Mesenchymal stem cell (in vitro differentiated cells and primary cell): ENCODE results near the gene HCRTR1.

ENCODE experiments used
- DNase-seq: peaks from one replicate; pipeline ENCODE4 v3.0.0-alpha.2; 2013
- H2AFZ ChIP-seq: one replicate; pipeline ENCODE4 v1.6.1; 2013; ENCODE audit warnings: low read depth, mild to moderate bottlenecking, control low read depth, inconsistent platforms, low read length, moderate library complexity
- H2AK5ac ChIP-seq: 2 replicates; pipeline ENCODE4 v1.6.1; 2013; ENCODE audit warnings: low read length, moderate library complexity, mild to moderate bottlenecking, inconsistent platforms; ENCODE audit not compliant: severe bottlenecking
- H2BK120ac ChIP-seq: one replicate; pipeline ENCODE4 v1.6.1; 2013; ENCODE audit warnings: low read depth, mild to moderate bottlenecking, inconsistent platforms, low read length, moderate library complexity
- H2BK12ac ChIP-seq, 2 experiments: one replicate each; pipeline ENCODE4 v1.6.1; 2013; ENCODE audit warnings: inconsistent platforms in 2 of 2, low read length in 2 of 2, mild to moderate bottlenecking in 2 of 2, moderate library complexity in 2 of 2, control low read depth in 1 of 2
- H2BK15ac ChIP-seq: one replicate; pipeline ENCODE4 v1.6.1; 2013; ENCODE audit warnings: mild to moderate bottlenecking, low read depth, inconsistent platforms; ENCODE audit not compliant: poor library complexity, severe bottlenecking
- H2BK5ac ChIP-seq: 2 replicates; pipeline ENCODE4 v1.6.1; 2013; ENCODE audit warnings: low read depth, mild to moderate bottlenecking, low read length, control low read depth, inconsistent platforms; ENCODE audit not compliant: poor library complexity, severe bottlenecking
- H3K14ac ChIP-seq, 2 experiments: one replicate each; pipeline ENCODE4 v1.6.1; 2013; ENCODE audit warnings: inconsistent platforms in 2 of 2, low read length in 2 of 2, control low read depth in 1 of 2, mild to moderate bottlenecking in 1 of 2, moderate library complexity in 1 of 2
- H3K18ac ChIP-seq, 2 experiments: one replicate each; pipeline ENCODE4 v1.6.1; 2013; ENCODE audit warnings: inconsistent platforms in 2 of 2, low read length in 2 of 2, control low read depth in 1 of 2, low read depth in 1 of 2, mild to moderate bottlenecking in 1 of 2
- H3K23ac ChIP-seq, 2 experiments: one replicate each; pipeline ENCODE4 v1.6.1; 2013; ENCODE audit warnings: inconsistent platforms in 2 of 2, low read length in 2 of 2, mild to moderate bottlenecking in 2 of 2, moderate library complexity in 2 of 2, control low read depth in 1 of 2
- H3K27ac ChIP-seq: 2 replicates; pipeline ENCODE4 v1.5.1; 2013; ENCODE audit warnings: mild to moderate bottlenecking, moderate library complexity, low read length, control low read depth, inconsistent platforms; ENCODE audit not compliant: poor library complexity, severe bottlenecking
- H3K27me3 ChIP-seq, 2 experiments: 2 replicates each; pipeline versions ENCODE4 v1.6.1 to v1.7.0; 2013; ENCODE audit warnings: low read length in 2 of 2, mild to moderate bottlenecking in 2 of 2, moderate library complexity in 2 of 2, control low read depth in 1 of 2, inconsistent platforms in 1 of 2; ENCODE audit not compliant: control insufficient read depth in 1 of 2, insufficient read depth in 1 of 2
- H3K36me3 ChIP-seq, 2 experiments: 2 replicates each; pipeline versions ENCODE4 v1.6.1 to v1.7.0; 2013; ENCODE audit warnings: low read length in 2 of 2, control low read depth in 1 of 2, inconsistent platforms in 1 of 2, low read depth in 1 of 2, mild to moderate bottlenecking in 1 of 2; ENCODE audit not compliant: insufficient read depth in 2 of 2, control insufficient read depth in 1 of 2
- H3K4ac ChIP-seq, 2 experiments: one replicate each; pipeline ENCODE4 v1.6.1; 2013; ENCODE audit warnings: inconsistent platforms in 2 of 2, low read length in 2 of 2, mild to moderate bottlenecking in 2 of 2, moderate library complexity in 2 of 2, control low read depth in 1 of 2, low read depth in 1 of 2
- H3K4me1 ChIP-seq: 2 replicates; pipeline ENCODE4 v1.6.1; 2013; ENCODE audit warnings: low read depth, low read length, control low read depth; ENCODE audit not compliant: control insufficient read depth, insufficient read depth
- H3K4me2 ChIP-seq: 2 replicates; pipeline ENCODE4 v1.6.1; 2013; ENCODE audit warnings: low read length, mild to moderate bottlenecking, inconsistent platforms; ENCODE audit not compliant: poor library complexity, severe bottlenecking
- H3K4me3 ChIP-seq, 2 experiments: 2 replicates each; pipeline versions ENCODE4 v1.5.1 to v1.7.0; 2013; ENCODE audit warnings: low read length in 2 of 2, mild to moderate bottlenecking in 2 of 2, control low read depth in 1 of 2, low read depth in 1 of 2; ENCODE audit not compliant: insufficient read depth in 1 of 2
- H3K79me1 ChIP-seq: replicated peaks from 2 replicates; pipeline ENCODE4 v1.6.1; 2013; ENCODE audit warnings: mild to moderate bottlenecking, control low read depth, low read length, inconsistent platforms; ENCODE audit not compliant: poor library complexity, severe bottlenecking
- H3K9ac ChIP-seq: 2 replicates; pipeline ENCODE4 v1.7.0; 2013; ENCODE audit warnings: mild to moderate bottlenecking, low read length, moderate library complexity
- H3K9me3 ChIP-seq: 2 replicates; pipeline ENCODE4 v1.7.0; 2013; ENCODE audit warnings: mild to moderate bottlenecking, low read length; ENCODE audit not compliant: control insufficient read depth
- H4K8ac ChIP-seq: one replicate; pipeline ENCODE4 v1.6.1; 2013; ENCODE audit warnings: inconsistent platforms, mild to moderate bottlenecking, low read length, moderate library complexity
- H4K91ac ChIP-seq: one replicate; pipeline ENCODE4 v1.6.1; 2013; ENCODE audit warnings: mild to moderate bottlenecking, low read length, inconsistent platforms
- WGBS: methylation state at CpG from one replicate; pipeline ENCODE4 v1.1.7; 2013; ENCODE audit warnings: mixed read lengths; 5-methylcytosine and 5-hydroxymethylcytosine counted together

The HCRTR1 gene

GRCh38 chr1:31642897-31643296 is 25.4 kb downstream of the HCRTR1 start:
- Histone ChIP-seq H3K36me3 (peaks cover 5% of the 10 kb centered on the region in 2 experiments), H3K14ac (no peak overlapping the region), H2BK12ac (no peak overlapping the region), H3K23ac (no peak overlapping the region), H3K27ac (no peak overlapping the region), H2BK120ac (no peak overlapping the region), H2BK5ac (no peak overlapping the region), H2AFZ (no peak overlapping the region), H3K27me3 (no peaks in the 10 kb centered on the region), H2AK5ac (no peak overlapping the region), H3K4ac (no peak overlapping the region), H3K4me3 (no peak overlapping the region), H3K9ac (no peak overlapping the region), H4K91ac (no peak overlapping the region), H3K18ac (no peak overlapping the region), H4K8ac (no peak overlapping the region), H3K79me1 (peaks cover 27% of the 10 kb centered on the region), H2BK15ac (no peak overlapping the region), H3K9me3 (no peaks in the 10 kb centered on the region), H3K4me1 (peaks cover 15% of the 10 kb centered on the region), H3K4me2 (no peak overlapping the region)
- WGBS: 92% methylated on average over 1 of the region's 3 CpGs
- DNase-seq: no peak

GRCh38 chr1:31643976-31644559 is 26.6 kb downstream of the HCRTR1 start:
- Histone ChIP-seq H3K36me3 (peaks cover 4 to 5% of the 10 kb centered on the region in 2 experiments), H3K79me1 (peaks cover 25% of the 10 kb centered on the region), H2AK5ac (no peak overlapping the region), H2BK12ac (no peak overlapping the region), H3K27me3 (no peaks in the 10 kb centered on the region), H4K8ac (peak overlapping the region; percentile 84), H3K4me2 (peak overlapping the region; percentile 68), H3K27ac (peak overlapping the region; percentile 55), H3K23ac (no peak overlapping the region), H3K4me1 (peaks cover 14% of the 10 kb centered on the region), H2AFZ (peak overlapping the region; percentile 98), H3K14ac (peak overlapping the region in 1 of 2 experiments; percentile 95), H2BK15ac (peak overlapping the region; percentile 92), H3K4ac (peak overlapping the region; percentile 82), H4K91ac (peak overlapping the region; percentile 89), H2BK5ac (peak overlapping the region; percentile 11), H3K9ac (peak overlapping the region; percentile 97), H3K18ac (peak overlapping the region; percentile 78 to 93), H3K4me3 (peak overlapping the region; percentile 85 to 99), H2BK120ac (peak overlapping the region; percentile 44), H3K9me3 (no peaks in the 10 kb centered on the region)
- no peak for DNase-seq
- 9% methylated on average over 18 of the region's 18 CpGs for WGBS

GRCh38 chr1:31644560-31645273 is 27.2 kb downstream of the HCRTR1 start, which contains the start of gene PEF1:
Gene PEF1, minus strand, starts transcription at chr1:31644876. Its CDS starts 12 bp downstream, at chr1:31644864.
- Histone ChIP-seq H4K8ac (peak within 1 kb of the TSS; percentile 93), H2BK120ac (peak within 1 kb of the TSS; percentile 44), H3K4me2 (peak within 1 kb of the TSS; percentile 68)

GRCh38 chr1:31645274-31645568 is 27.7 kb downstream of the HCRTR1 start:
- H3K23ac ChIP-seq: no peak overlapping the region
- H3K9ac ChIP-seq: peak overlapping the region; percentile 97
- under 1% methylated on average over 11 of the region's 11 CpGs for WGBS
- peak overlapping the region; percentile 41 to 99 for H3K4me3 ChIP-seq
- H3K9me3 ChIP-seq: no peaks in the 10 kb centered on the region
- peak overlapping the region; percentile 55 for H3K4me2 ChIP-seq
- no peak overlapping the region for H2BK15ac ChIP-seq
- no peak overlapping the region for H2BK12ac ChIP-seq
- H4K8ac ChIP-seq: peak overlapping the region; percentile 41
- H2BK5ac ChIP-seq: no peak overlapping the region
- no peak overlapping the region for H2BK120ac ChIP-seq
- no peak overlapping the region for H4K91ac ChIP-seq
- no peak for DNase-seq
- H3K27ac ChIP-seq: peak overlapping the region; percentile 90
- H3K14ac ChIP-seq: no peak overlapping the region
- H3K27me3 ChIP-seq: no peaks in the 10 kb centered on the region
- no peak overlapping the region for H2AK5ac ChIP-seq
- H3K4me1 ChIP-seq: peaks cover 8% of the 10 kb centered on the region
- H3K4ac ChIP-seq: peak overlapping the region in 1 of 2 experiments; percentile 34
- no peak overlapping the region for H2AFZ ChIP-seq
- H3K36me3 ChIP-seq: peaks cover 0 to 5% of the 10 kb centered on the region in 2 experiments
- H3K79me1 ChIP-seq: peaks cover 18% of the 10 kb centered on the region
- peak overlapping the region; percentile 44 to 52 for H3K18ac ChIP-seq

More at GRCh38 chr1:31644560-31645273, 27.2 kb downstream of the HCRTR1 start, which contains the start of gene PEF1:
- Histone ChIP-seq H3K18ac (peak within 1 kb of the TSS; percentile 78 to 93), H3K14ac (peak within 1 kb of the TSS in 1 of 2 experiments; percentile 95), H3K9ac (peak within 1 kb of the TSS; percentile 97), H3K36me3 (peaks cover 0 to 5% of the 10 kb centered on the region in 2 experiments), H3K79me1 (peaks cover 20% of the 10 kb centered on the region), H2BK15ac (peak within 1 kb of the TSS; percentile 95), H3K9me3 (no peaks in the 10 kb centered on the region), H3K27ac (peak within 1 kb of the TSS; percentile 90), H2BK12ac (peak within 1 kb of the TSS in 1 of 2 experiments; percentile 75), H2BK5ac (peak within 1 kb of the TSS; percentile 11), H4K91ac (peak within 1 kb of the TSS; percentile 89), H2AK5ac (no peak within 1 kb of the TSS), H2AFZ (peak within 1 kb of the TSS; percentile 98), H3K23ac (no peak within 1 kb of the TSS), H3K4me3 (peak within 1 kb of the TSS; percentile 85 to 99), H3K4me1 (peaks cover 9% of the 10 kb centered on the region), H3K27me3 (no peaks in the 10 kb centered on the region), H3K4ac (peak within 1 kb of the TSS; percentile 82)
- peak; percentile 98 for DNase-seq
- WGBS: under 1% methylated on average over 51 of the region's 56 CpGs
